Measurements from ENCODE around the gene PFAS. TPM values are rescaled to one million over a fixed set of nuclear protein-coding genes. Genes with fewer than 3 reads are reported as not detected.

Gene PFAS
- total RNA-seq, 1 experiment from 2014 or later = 80.6 TPM

GRCh38 chr17:8223356-8224126 is 25.5 kb upstream of the PFAS start:
- POLR2A ChIA-PET = interaction anchor here (1.1 to 7.5 kb wide), 6 partner anchors 12 to 97 kb away, joined by 4 to 63 read pairs (median 47); partner anchors contain the start of genes AURKB, BORCS6, CTC1 and SLC25A35

More at GRCh38 chr17:8223356-8224126, 25.5 kb upstream of the PFAS start:
- H3K9ac ChIP-seq (ENCODE audit: low read length) = peak overlapping the region; percentile 91
- no peaks in the 10 kb centered on the region for H4K20me1 ChIP-seq (ENCODE audit: insufficient read depth)
- no peaks in the 10 kb centered on the region for H3K9me2 ChIP-seq (ENCODE audit: insufficient read depth)
- no peaks in the 10 kb centered on the region for H3K9me3 ChIP-seq (ENCODE audit: control insufficient read depth in 1 of 2, insufficient read depth in 1 of 2, low read depth in 1 of 2, low read length in 2 of 2)
- TF ChIP-seq TCF7L2 (IDR thresholded peaks at IDR 0.05; ENCODE audit: borderline replicate concordance, extremely low read depth, insufficient read depth, insufficient read length) (no peak), SP1 (IDR thresholded peaks at IDR 0.05; ENCODE audit: low read depth) (no peak), RAD21 (IDR thresholded peaks at IDR 0.05; ENCODE audit: low read depth) (peak; percentile 43), POLR2AphosphoS5 (IDR thresholded peaks at IDR 0.05; ENCODE audit: low read depth, low read length) (peak; percentile 45), ELF1 (IDR thresholded peaks at IDR 0.05; ENCODE audit: borderline replicate concordance, low read depth) (no peak), YY1 (IDR thresholded peaks at IDR 0.05; ENCODE audit: extremely low read depth, insufficient replicate concordance, low read depth, low read length) (peak; percentile 39), ZFX (IDR thresholded peaks at IDR 0.05) (peak; percentile 40; the same call in 1 of the 2 replicates), EGR1 (IDR thresholded peaks at IDR 0.05; ENCODE audit: low read depth) (no peak), SIN3A (IDR thresholded peaks at IDR 0.05; ENCODE audit: low read depth) (no peak)
- TF ChIP-seq, protein P1, sequence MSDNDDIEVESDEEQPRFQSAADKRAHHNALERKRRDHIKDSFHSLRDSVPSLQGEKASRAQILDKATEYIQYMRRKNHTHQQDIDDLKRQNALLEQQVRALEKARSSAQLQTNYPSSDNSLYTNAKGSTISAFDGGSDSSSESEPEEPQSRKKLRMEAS (IDR thresholded peaks at IDR 0.05) = peak; percentile 60
- TF ChIP-seq, protein P2, sequence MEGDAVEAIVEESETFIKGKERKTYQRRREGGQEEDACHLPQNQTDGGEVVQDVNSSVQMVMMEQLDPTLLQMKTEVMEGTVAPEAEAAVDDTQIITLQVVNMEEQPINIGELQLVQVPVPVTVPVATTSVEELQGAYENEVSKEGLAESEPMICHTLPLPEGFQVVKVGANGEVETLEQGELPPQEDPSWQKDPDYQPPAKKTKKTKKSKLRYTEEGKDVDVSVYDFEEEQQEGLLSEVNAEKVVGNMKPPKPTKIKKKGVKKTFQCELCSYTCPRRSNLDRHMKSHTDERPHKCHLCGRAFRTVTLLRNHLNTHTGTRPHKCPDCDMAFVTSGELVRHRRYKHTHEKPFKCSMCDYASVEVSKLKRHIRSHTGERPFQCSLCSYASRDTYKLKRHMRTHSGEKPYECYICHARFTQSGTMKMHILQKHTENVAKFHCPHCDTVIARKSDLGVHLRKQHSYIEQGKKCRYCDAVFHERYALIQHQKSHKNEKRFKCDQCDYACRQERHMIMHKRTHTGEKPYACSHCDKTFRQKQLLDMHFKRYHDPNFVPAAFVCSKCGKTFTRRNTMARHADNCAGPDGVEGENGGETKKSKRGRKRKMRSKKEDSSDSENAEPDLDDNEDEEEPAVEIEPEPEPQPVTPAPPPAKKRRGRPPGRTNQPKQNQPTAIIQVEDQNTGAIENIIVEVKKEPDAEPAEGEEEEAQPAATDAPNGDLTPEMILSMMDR (IDR thresholded peaks at IDR 0.05 in 2 of 3, conservative IDR thresholded peaks at IDR 0.05 in 1 of 3; ENCODE audit: borderline replicate concordance in 1 of 3, insufficient read depth in 1 of 3, low read depth in 2 of 3, low read length in 2 of 3) = no peak; a peak in 1 of 6 replicates
- ATAC-seq (peak; percentile 6; the same call in 1 of the 2 replicates), DNase-seq (ENCODE audit: low read depth, low spot score) (no peak)
- H3K4me2 ChIP-seq (ENCODE audit: low read length) = peak overlapping the region; percentile 93
- peak overlapping the region; percentile 82 to 86 for H3K4me3 ChIP-seq (replicated peaks in 1 of 2; ENCODE audit: low read depth in 1 of 2, low read length in 2 of 2)
- intact Hi-C loops (cut with micrococcal nuclease) = loop anchor here (5.0 to 10.0 kb wide), 2 partner anchors 86 to 151 kb away; partner anchors contain the start of gene KRABD2
- no peak overlapping the region for H2AFZ ChIP-seq (ENCODE audit: low read depth, low read length, poor library complexity, severe bottlenecking)
- H3K27ac ChIP-seq (ENCODE audit: low read depth, low read length) = peak overlapping the region; percentile 83
- peaks cover 46 to 88% of the 10 kb centered on the region in 2 experiments for H3K4me1 ChIP-seq (ENCODE audit: control insufficient read depth in 1 of 2, insufficient read depth in 2 of 2, low read length in 2 of 2)
- peaks cover 3 to 10% of the 10 kb centered on the region in 2 experiments; a peak in 3 of 4 replicates for H3K36me3 ChIP-seq (ENCODE audit: control insufficient read depth in 1 of 2, insufficient read depth in 2 of 2, low read length in 2 of 2)
- no peaks in the 10 kb centered on the region for H3K27me3 ChIP-seq (ENCODE audit: insufficient read depth, low read length)
- CTCF ChIA-PET = interaction anchor here (0.7 to 2.1 kb wide), 4 partner anchors 22 to 163 kb away, joined by 3 to 5 read pairs (median 3); no protein-coding TSS in a partner anchor
- RAD21 ChIA-PET (ENCODE audit: low non-redundant PET in 1 of 2, low total read pairs in 2 of 2, uncharacterized antibody in 2 of 2, unreplicated experiment in 2 of 2) = interaction anchor here (0.6 to 1.9 kb wide), 5 partner anchors 23 to 105 kb away, joined by 3 to 5 read pairs (median 3); partner anchors contain the start of gene CTC1 (in 1 of the 2)
- no peaks in the 10 kb centered on the region for H3K79me2 ChIP-seq (ENCODE audit: insufficient read depth, low read length)
- BruUV-seq (replicated peaks) = TSS peak; percentile 94

All from HCT116 (cell line).